Stimulated activated naive CD8-positive, alpha-beta T cell treated with anti-CD3 and anti-CD28 coated beads, Interleukin-15, amount 100 ng/mL, for 72 hours (primary cell): ENCODE data around the gene OXSM.
A peak's percentile ranks its signal among the peaks of the same experiment; 100 is the strongest.

ENCODE experiments used
- ATAC-seq: fragments of 150-1000 bp; cut with Tn5 transposase; 2 replicates; pipeline ENCODE4 v1.10.0; 2021; ENCODE audit warnings: mild to moderate bottlenecking, moderate library complexity
- DNase-seq, 2 donors: peaks; one replicate each; pipeline ENCODE4 v3.0.0; 2021 to 2022
- H3K27ac Mint-ChIP-seq, 2 donors: one replicate each; pipeline ENCODE4 v1.8.0; 2022; ENCODE audit warnings: mild to moderate bottlenecking in 2 of 2, mixed read lengths in 2 of 2, moderate library complexity in 2 of 2
- H3K27me3 Mint-ChIP-seq: one replicate; pipeline ENCODE4 v1.8.0; 2022; ENCODE audit warnings: mixed read lengths
- H3K4me1 Mint-ChIP-seq: one replicate; pipeline ENCODE4 v1.8.0; 2022; ENCODE audit warnings: mild to moderate bottlenecking, mixed read lengths
- H3K4me3 Mint-ChIP-seq, 2 donors: one replicate each; pipeline ENCODE4 v1.8.0; 2022; ENCODE audit warnings: mild to moderate bottlenecking in 2 of 2, mixed read lengths in 2 of 2, moderate library complexity in 1 of 2
- H3K9me3 Mint-ChIP-seq, 2 donors: one replicate each; pipeline ENCODE4 v1.8.0; 2022; ENCODE audit warnings: mixed read lengths in 2 of 2

Gene OXSM

DNA sequence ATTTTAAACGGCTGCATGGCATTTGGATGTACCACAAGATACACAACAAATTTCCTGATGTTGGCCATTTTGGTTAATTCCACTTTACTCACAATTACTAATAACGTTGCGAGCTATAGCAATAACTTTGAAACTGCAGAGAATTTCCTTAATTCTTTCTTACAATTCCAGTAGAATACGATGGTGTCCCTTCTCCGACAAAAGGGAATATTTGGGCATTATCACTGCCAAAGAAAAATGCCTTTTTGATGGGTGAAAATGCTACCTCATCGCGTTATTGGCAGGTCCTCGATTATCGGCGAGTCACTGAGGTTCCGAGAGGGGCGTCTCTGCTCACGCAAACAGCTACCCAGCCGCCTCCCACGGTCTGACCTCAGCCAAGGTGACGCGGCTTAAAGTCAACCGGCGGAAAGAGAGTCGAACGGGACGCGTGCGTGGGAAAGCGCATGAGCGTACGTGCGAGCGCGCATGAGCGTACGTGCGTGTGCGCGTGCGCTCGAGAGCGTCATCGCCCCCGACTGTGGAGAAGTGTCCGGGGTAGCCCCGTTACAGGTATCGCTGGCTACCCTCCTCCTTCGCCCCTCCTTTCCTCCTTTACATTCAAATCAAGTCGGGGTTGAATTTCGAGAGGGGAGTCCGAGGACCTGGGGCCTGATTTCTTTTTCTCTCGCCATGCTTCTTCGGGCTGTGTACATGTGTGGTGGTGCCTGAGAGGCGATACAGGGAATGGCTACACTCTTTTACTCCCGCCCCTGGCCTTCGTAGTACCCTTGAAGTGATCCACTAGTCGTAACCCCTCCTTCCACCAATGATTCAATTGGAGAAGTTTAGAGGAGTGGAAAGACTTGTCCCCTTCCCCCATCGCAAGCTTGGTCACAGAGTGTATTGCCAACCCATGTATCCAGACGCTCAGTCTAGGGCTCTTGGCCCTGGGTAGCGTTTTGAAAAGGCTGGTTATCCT, at the start of gene OXSM:
TSS of gene OXSM (plus strand) at position 495 of the 961 bp plus-strand sequence. CDS start 931 bp downstream, outside the sequence.
- ATAC-seq (peak; percentile 94), DNase-seq (peak; percentile 88 to 94)
- H3K4me1 Mint-ChIP-seq, result peaks cover 67% of the 10 kb centered on the region
- H3K4me3 Mint-ChIP-seq, result peak within 1 kb of the TSS; percentile 95
- no peaks in the 10 kb centered on the region for H3K9me3 Mint-ChIP-seq
- peak within 1 kb of the TSS; percentile 95 to 99 for H3K27ac Mint-ChIP-seq
- no peaks in the 10 kb centered on the region for H3K27me3 Mint-ChIP-seq

DNA sequence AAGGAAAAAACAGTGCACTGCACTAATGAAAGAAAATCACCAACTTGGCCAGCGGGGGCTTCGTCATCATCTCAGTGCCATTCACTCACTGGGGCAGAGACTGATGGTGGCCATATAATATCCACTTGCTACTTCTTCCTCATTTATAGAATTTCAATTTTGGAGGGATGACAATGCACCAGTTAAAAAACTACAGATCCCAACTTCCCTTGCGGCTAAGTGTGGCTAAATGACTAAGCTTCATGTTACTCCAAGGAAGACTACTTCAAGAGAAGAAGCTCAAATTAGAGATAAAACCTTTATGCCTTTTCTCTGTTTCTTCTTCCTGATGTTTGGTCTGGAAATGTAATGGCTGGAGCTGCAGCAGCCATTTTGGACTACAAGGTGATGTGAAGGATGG, 45.4 kb upstream of the OXSM start:
- Mint-ChIP-seq H3K27ac (no peak overlapping the region), H3K4me3 (no peak overlapping the region), H3K9me3 (no peaks in the 10 kb centered on the region), H3K27me3 (no peaks in the 10 kb centered on the region), H3K4me1 (peaks cover 13% of the 10 kb centered on the region)
- DNase-seq (no peak), ATAC-seq (no peak)

DNA sequence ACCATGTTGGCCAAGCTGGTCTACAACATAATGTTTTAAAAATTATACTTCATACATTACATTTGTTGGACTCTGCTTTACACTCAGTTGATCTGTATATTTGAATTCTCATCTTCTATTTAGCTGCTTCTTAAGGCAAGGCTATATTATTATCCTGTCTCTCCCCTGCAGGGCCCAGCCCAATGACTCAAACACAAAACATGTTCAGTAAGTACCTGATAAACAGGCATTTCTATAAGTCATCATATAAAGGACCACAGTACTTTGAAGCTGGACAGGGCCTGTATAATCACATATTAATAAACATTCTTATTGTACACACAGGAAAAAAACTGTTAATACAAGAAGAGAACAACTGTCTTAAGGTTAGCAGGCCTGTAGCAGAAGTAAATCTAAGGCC, 42.9 kb upstream of the OXSM start:
- ATAC-seq (no peak), DNase-seq (no peak)
- Mint-ChIP-seq H3K4me3 (no peak overlapping the region), H3K9me3 (no peaks in the 10 kb centered on the region), H3K4me1 (peaks cover 13% of the 10 kb centered on the region), H3K27ac (no peak overlapping the region), H3K27me3 (no peaks in the 10 kb centered on the region)

DNA sequence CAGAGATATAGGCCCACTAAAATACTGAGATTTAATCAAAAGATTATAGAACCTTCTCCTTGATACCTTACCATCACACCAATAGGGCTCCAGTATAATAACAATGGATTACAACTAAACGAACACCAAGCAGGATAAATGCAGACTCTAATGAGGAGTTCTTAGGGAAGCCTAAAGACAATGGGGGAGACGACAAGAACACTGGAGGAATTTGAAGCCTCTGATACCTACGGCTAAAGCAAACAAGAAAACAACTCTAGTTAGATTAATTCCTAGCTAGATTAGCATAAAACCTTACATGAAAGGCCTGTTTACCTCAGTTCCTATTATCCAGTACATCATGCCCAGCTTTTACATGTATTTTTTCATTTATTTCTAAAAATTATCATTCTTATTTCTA, 41.7 kb upstream of the OXSM start:
- no peak overlapping the region for H3K27ac Mint-ChIP-seq
- H3K4me3 Mint-ChIP-seq, result no peak overlapping the region
- no peaks in the 10 kb centered on the region for H3K27me3 Mint-ChIP-seq
- ATAC-seq, result no peak
- no peaks in the 10 kb centered on the region for H3K9me3 Mint-ChIP-seq
- no peak for DNase-seq
- H3K4me1 Mint-ChIP-seq, result peaks cover 11% of the 10 kb centered on the region

DNA sequence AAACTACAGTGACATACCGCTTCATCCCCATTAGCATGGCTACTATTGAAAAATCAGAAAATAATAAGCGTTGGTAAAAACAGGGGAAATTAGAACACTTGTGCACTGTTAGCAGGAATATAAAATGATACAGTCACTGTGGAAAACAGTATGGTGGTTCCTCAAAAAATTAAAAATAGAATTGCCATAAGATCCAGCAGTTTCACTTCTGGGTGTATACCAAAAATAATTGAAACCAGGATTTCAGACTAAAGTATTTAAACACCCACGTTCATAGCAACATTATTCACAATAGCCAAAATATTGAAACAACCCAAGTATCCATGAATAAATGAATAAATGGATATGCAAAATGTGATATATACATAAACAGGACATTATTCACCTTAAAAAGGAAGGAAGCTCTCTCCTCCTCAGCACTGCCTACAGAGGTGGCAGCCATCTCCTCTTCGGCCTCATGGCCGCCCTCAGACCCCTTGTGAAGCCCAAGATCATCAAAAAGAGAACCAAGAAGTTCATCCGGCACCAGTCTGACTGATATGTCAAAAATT, 40.8 kb upstream of the OXSM start:
- no peak overlapping the region for H3K27ac Mint-ChIP-seq
- no peaks in the 10 kb centered on the region for H3K9me3 Mint-ChIP-seq
- no peak for DNase-seq
- H3K4me3 Mint-ChIP-seq, result no peak overlapping the region
- ATAC-seq, result no peak
- no peaks in the 10 kb centered on the region for H3K27me3 Mint-ChIP-seq
- peaks cover 7% of the 10 kb centered on the region for H3K4me1 Mint-ChIP-seq

DNA sequence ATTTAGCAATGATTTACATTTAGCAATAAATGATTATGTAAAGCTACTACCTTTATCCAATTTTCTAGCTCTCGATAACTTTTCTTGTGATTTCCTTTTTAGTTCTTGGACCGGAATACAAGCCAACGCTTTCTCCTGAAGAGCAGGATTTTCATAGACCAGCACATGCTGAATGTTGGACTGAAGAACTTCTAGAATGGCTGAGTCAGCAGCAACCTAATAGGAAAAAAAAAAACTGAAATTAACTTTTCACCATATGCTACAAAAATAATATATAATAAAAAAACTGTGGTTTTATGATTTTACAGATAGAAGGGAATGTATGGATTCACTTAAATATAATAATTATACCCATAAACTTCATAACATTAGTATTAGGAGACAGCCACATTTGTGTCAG, 38.8 kb upstream of the OXSM start:
- Mint-ChIP-seq H3K27me3 (no peaks in the 10 kb centered on the region), H3K9me3 (no peaks in the 10 kb centered on the region)

DNA sequence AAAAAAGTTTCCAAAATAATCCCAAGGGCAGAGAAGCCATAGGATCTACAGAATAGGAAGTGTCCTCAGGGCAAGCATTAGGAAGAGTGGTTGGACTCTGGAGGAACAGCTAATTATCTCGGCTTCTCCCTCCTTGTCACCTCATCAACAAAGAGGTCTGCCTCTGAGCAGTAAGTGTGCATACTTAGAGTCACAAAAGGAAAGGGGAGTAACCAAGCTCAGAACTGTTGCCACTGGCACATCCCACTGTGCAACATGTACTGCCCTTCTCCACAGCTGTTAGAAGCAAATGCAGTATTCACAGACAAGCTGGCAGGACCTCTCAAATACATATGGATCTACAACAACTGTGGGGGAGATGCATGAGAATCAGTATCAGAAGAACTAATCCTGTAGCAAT, 38.2 kb upstream of the OXSM start:
- DNase-seq (no peak), ATAC-seq (no peak)
- no peaks in the 10 kb centered on the region for H3K9me3 Mint-ChIP-seq
- peak overlapping the region in 1 of 2 donors; percentile 12 for H3K27ac Mint-ChIP-seq
- H3K4me3 Mint-ChIP-seq, result no peak overlapping the region
- no peaks in the 10 kb centered on the region for H3K27me3 Mint-ChIP-seq
- H3K4me1 Mint-ChIP-seq, result peaks cover 26% of the 10 kb centered on the region

More for the DNA sequence above, 38.8 kb upstream of the OXSM start:
- Mint-ChIP-seq H3K4me3 (no peak overlapping the region), H3K4me1 (peaks cover 22% of the 10 kb centered on the region), H3K27ac (no peak overlapping the region)
- DNase-seq, result no peak
- ATAC-seq, result no peak

DNA sequence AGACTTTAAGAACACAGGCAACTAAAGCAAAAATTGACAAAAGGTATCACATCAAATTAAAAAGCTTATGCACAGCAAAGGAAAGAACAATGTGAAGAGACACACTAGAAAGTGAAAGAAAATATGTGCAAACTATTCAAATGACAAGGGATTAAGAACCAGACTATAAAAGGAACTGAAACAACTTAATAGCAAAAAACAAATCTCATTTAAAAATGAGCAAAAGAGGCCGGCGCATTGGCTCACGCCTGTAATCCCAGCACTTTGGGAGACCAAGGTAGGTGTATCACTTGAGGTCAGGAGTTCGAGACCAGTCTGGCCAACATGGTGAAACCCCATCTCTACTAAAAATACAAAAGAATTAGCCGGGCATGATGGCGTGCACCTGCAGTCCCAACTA, 21.0 kb upstream of the OXSM start:
- DNase-seq, result no peak
- H3K27me3 Mint-ChIP-seq, result no peaks in the 10 kb centered on the region
- peaks cover 13 to 22% of the 10 kb centered on the region in 2 donors for H3K9me3 Mint-ChIP-seq
- H3K27ac Mint-ChIP-seq, result no peak overlapping the region
- no peak overlapping the region for H3K4me3 Mint-ChIP-seq
- H3K4me1 Mint-ChIP-seq, result peaks cover 27% of the 10 kb centered on the region
- no peak for ATAC-seq

DNA sequence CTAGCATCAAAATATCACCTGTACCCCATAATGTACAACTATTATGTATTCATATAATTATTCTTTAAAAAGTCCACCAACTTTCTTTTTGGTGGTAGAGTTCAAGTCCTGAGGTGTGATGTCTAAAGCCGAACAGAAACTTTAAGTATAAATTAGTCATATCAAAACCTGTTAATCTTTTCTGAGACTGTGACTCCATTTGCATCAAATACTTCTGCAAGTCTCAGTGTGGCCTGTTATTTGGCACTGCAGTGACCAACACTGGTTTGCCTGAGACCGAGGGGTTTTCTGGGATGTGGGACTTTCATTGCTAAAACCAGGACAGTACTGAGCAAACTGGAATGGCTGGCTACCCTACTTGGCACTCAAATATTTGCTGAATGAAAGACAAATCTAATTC, 14.0 kb upstream of the OXSM start:
- Mint-ChIP-seq H3K4me1 (peaks cover 50% of the 10 kb centered on the region), H3K9me3 (peaks cover 10 to 21% of the 10 kb centered on the region in 2 donors), H3K4me3 (no peak overlapping the region), H3K27me3 (no peaks in the 10 kb centered on the region), H3K27ac (no peak overlapping the region)
- DNase-seq (no peak), ATAC-seq (peak; percentile 35)

DNA sequence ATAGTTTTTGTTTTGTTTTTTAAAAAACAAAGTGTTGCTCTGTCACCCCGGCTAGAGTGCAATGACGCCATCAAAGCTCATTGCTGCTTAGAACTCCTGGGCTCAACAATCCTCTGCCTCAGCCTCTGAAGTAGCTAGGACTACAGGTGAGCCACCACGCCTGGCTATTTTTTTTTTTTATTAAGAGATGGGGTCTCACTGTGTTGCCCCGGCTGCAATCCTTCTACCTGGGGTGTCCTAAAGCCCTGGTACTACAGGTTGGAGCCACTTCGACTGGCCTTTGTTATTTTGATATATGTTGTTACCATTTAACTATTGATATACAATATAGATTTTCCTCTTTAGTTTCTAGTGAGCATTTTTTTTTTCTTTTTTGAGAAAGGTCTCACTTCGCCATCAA, 9.3 kb upstream of the OXSM start:
- Mint-ChIP-seq H3K4me1 (peaks cover 63% of the 10 kb centered on the region), H3K27ac (peak overlapping the region; percentile 19 to 66), H3K9me3 (no peaks in the 10 kb centered on the region), H3K4me3 (peak overlapping the region in 1 of 2 donors; percentile 37), H3K27me3 (no peaks in the 10 kb centered on the region)
- ATAC-seq, result no peak
- no peak for DNase-seq

DNA sequence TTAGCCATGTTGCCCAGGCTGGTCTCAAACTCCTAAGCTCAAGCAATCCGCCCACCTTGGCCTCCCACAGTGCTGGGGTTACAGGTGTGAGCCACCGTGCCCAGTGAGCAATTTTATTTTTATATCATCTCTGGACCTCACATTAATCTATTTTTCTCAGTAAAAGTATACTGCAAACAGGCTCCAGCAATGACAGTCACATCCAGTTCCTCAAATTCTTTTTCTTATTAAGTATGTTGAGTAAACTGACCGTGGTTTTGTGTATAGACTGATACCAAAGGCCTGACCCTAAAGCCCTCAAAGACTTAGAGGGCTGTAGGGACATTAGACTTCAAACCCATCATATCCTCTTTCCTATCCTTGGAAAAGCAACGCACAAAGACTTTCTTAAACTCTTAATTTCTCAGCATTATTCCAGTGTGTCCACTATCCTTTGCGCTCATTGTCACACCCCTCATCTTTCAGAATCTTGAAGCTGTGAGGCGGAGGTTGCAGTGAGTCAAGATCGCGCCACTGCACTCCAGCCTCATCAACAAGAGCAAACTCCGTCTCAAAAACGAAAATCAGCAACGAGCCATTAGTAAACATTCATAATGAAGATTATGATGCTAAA, 8.6 kb upstream of the OXSM start:
- ATAC-seq (no peak), DNase-seq (no peak)
- Mint-ChIP-seq H3K4me3 (peak overlapping the region; percentile 86 to 87), H3K9me3 (no peaks in the 10 kb centered on the region), H3K4me1 (peaks cover 66% of the 10 kb centered on the region), H3K27ac (no peak overlapping the region), H3K27me3 (no peaks in the 10 kb centered on the region)

DNA sequence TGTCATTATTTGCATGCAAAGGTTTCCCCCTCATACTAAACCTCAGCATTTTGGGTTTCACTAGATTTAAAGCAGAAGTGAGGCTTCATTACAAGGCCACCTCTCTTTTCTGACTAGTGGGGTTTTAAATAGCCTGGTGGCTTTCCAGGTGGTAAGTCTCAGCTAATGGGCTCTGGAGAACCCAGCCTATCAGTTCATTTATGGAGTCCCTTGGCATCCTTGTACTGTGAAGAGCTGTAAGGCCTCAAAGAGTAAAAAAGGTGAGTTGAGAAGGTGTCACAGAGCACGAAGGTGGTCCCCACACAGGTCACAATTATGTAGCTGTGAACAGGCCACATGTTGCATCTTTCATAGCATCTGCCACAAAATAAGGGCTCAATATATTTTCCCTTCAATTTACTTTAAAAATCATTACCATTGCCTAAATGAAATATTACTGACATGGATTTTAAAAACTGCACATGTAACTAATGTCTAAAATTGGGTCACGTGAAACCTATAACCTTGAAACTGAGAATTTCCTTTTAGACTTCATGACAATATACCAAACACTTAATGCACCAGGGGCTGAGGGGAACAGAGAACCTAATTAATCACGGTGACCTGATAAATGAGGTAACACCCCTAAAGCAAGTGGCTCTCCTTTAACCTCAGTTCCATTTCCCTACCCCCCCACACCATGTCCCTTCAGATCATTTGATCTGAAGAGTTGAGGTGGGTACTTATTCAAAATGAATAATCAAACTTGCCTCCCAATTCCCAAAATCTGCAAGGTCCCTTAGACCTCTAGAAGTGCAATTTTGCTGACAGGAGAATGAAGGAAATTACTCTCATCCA, 7.9 kb upstream of the OXSM start:
- ATAC-seq (no peak), DNase-seq (no peak)
- Mint-ChIP-seq H3K4me3 (peak overlapping the region; percentile 86 to 87), H3K27me3 (no peaks in the 10 kb centered on the region), H3K27ac (peak overlapping the region; percentile 84 to 91), H3K9me3 (no peaks in the 10 kb centered on the region), H3K4me1 (peaks cover 62% of the 10 kb centered on the region)

DNA sequence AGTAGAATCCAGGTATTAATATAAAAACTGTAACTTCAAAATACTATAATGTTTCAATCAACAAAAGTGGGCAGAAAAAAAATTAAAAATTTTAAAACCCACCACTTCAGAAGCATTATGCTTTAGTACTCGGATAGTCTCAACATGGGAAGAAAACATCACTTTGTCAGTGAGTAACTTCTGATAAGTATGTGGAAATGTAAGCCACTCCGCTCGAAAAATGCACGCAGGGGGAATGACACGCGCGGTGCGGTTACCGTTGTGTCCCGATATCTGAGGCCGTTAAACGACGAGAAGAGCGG, 7.3 kb upstream of the OXSM start:
- peaks cover 62% of the 10 kb centered on the region for H3K4me1 Mint-ChIP-seq
- no peaks in the 10 kb centered on the region for H3K27me3 Mint-ChIP-seq
- no peaks in the 10 kb centered on the region for H3K9me3 Mint-ChIP-seq

DNA sequence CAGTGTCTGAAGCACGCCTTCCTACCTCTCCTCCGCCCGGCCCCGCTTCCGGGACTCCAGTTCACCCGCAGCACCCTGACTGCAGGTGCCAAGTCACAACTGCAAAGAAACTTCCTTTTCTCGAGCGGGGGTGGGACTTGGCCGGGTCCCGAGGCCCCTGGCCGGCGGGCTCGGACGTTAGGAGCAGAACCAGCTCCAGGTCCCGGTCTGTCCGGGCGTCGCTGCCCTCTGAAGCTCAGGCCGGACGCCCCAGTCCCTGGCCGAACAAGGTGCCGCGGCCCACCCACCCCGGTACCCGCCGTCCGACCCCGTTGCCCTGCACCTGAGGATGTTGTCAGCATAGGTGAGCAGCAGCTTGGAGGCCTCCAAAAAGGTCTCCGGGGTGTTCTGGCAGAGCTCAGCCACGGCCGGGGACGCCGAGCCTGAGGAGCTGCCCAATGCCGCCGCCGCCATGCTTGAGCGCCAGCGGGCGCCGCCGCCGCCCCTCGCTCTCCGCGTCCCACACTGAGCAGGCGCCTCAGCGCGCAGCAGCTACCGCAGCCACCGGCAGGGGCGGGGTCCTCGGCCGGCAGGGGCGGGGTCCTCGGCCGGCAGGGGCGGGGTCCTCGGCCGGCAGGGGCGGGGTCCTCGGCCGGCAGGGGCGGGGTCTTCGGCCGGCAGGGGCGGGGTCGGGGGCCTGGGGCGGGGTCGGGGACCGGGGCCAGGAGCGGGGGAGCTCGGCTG, 6.8 kb upstream of the OXSM start, which contains the start of gene NGLY1:
TSS of gene NGLY1 (minus strand) at position 506 of the 723 bp plus-strand sequence. CDS start at position 453, 53 bp downstream.
- ATAC-seq (peak; percentile 95), DNase-seq (peak; percentile 84 to 86)
- peak within 1 kb of the TSS; percentile 86 to 87 for H3K4me3 Mint-ChIP-seq
- no peaks in the 10 kb centered on the region for H3K27me3 Mint-ChIP-seq
- peak within 1 kb of the TSS; percentile 84 to 91 for H3K27ac Mint-ChIP-seq
- peaks cover 62% of the 10 kb centered on the region for H3K4me1 Mint-ChIP-seq
- H3K9me3 Mint-ChIP-seq, result no peaks in the 10 kb centered on the region

More for the DNA sequence above, 7.3 kb upstream of the OXSM start:
- ATAC-seq (no peak), DNase-seq (no peak)
- H3K27ac Mint-ChIP-seq, result peak overlapping the region; percentile 84 to 91
- H3K4me3 Mint-ChIP-seq, result peak overlapping the region; percentile 86 to 87
